ENCODE data around the gene IFRD2.
"Not testable (repeated sequence)": the region's sequence is repeated elsewhere in the genome, so short reads cannot be mapped to it uniquely, and the experiment has no call there.

IFRD2 gene

DNA sequence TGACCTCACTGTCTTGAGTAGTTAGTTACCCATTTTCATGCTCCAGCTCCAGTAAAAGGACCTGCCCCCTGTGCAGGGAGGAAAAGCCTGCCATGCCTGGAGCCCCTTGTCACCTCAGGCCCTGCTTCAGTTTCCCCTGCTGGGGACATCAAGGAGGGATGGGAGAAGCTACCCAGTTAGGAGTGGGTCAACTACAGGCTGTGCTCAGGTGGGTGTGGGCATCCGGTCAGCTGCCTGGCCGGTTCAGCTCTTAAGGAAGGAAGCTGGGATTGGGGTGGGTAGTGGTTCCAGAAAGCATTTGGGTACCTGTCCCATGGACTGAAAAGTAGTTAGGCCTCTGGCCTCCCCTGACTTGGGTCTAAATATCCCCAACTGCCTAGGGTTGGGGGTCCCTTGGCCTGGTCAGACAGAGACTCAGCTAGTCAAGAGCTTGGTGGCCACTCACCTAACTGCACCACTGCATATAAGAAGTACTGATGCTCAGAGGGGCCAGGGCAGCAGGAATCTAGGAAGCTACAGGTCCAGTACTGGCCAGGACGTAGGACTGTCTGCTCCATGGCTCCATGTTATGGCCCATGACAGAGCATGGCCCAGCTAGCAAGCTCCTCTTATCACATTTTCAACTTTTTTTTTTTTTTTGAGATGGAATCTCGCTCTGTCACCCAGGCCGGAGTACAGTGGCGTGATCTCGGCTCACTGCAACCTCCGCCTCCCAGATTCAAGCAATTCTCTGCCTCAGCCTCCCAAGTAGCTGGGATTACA, 12.8 kb downstream of the IFRD2 start:
- no peak for DNase-seq

DNA sequence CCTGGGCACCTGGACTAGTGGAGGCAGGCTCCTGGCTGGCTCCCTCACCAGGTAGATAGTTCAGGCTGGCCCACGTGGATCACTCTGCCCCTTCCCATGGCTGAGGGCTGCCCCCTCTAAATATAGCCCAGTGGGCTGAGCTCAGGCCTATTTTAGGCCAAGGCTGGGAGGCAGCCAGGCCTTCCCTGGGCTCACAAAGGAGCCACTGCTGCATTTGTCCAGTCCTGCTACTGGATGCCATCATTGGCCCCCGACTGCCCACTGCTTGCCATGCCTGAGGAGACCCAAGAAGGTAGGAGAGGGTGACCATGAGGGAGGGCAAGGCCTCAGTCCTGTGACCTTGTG, 13.4 kb downstream of the IFRD2 start, which contains the start of gene LSMEM2:
LSMEM2 (plus strand) TSS at position 208 of the 345 bp plus-strand sequence; CDS start at position 235, 27 bp downstream.
- DNase-seq: no peak

DNA sequence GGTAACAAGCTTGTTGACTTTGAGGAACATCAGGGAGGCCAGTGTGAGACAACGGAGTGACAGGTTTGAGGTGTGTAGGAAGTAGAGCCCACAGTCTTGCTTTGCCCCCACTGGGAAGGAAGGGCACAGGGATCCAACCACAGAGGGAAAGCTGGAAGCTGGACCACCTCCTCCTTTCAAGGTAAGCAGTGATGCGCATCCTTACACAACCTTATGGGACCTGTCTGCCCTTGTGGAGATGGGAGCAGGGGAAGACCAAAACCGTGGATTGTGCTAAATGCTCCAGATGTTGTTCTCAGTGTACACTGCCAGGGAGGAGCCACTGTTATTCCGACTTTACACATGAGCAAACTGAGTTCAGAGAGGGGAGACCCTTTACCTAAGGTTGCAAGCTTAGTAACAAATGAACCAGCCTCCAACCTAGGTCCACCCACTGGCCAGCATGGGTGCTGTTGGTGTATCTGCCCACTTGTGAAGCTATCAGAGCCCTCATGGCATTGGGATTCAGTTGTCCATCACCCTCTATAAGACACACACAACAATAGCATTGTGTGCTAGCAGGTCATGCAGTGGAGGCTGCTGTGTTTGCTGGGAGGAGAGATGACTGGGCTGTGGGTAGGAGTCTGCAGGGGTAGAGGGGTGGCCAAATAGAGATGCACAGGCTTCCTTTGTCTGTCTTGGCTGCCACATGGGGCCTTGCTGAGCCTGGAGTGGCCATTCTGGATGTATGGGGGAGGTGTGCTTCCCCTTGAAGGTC, 13.9 kb downstream of the IFRD2 start:
- no peak for DNase-seq

DNA sequence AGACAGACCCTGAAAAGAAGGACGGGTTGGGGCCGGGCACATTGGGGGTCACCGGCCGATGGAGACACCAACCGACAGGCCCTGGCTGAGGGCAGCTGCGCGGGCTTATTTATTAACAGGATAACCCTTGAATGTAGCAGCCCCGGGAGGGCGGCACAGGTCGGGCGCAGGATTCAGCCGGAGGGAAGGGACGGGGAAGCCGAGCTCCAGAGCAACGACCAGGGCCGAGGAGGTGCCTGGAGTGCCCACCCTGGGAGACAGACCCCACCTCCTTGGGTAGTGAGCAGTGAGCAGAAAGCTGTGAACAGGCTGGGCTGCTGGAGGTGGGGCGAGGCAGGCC, 15.5 kb downstream of the IFRD2 start:
- DNase-seq: no peak

DNA sequence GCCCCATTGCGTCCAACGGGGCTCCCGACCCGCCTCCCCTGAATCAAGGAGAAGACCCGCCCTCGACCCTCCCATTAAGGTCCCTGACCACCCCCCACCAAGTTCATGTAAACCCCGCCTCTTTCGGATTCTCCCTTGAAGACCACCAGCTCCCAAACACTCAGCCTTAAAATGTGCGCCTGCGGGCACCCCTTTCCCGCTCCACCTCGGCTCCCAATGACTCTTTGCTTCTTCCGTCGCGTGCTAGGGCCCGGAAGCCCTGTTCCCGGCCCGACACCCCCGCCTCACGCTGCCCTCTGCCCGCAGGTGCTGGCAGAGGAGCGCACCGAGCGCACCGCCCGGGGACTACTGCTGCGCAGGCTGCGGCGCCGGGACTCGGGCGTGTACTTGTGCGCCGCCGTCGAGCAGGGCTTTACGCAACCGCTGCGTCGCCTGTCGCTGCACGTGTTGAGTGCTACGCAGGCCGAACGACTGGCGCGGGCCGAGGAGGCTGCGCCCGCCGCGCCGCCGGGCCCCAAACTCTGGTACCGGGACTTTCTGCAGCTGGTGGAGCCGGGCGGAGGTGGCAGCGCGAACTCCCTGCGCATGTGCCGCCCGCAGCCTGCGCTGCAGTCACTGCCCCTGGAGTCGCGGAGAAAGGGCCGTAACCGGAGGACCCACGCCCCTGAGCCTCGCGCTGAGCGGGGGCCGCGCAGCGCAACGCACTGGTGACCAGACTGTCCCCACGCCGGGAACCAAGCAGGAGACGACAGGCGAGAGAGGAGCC, 16.1 kb downstream of the IFRD2 start:
- no peak for DNase-seq

DNA sequence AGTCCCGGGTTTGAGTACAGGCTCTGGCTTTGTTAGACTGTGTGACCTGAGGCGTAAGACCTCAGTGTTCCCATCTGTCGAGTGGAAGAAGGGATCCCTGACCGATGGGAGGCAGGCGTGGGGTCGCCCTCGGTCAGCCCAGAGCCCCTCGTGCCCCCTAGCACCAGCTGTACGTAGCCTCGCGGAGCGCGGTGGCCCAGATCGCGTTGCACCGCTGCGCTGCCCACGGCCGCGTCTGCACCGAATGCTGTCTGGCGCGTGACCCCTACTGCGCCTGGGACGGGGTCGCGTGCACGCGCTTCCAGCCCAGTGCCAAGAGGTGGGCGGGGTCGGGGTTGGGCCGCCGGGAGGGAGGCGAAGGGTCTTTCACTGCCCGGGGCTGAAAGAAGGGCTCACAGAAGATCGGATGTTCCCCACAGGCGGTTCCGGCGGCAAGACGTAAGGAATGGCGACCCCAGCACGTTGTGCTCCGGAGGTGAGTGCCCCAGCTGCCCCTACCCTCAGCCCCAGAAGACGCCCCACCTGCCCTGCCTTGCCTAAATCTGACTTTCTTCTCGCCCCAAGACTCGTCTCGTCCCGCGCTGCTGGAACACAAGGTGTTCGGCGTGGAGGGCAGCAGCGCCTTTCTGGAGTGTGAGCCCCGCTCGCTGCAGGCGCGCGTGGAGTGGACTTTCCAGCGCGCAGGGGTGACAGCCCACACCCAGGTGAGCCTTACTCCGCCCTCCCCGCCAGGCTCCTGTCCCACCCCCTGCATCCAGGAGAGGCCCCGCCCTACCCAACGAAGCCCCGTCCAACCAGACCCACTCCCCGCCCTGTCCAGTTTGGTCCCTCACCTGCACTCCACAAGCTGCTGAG, 16.9 kb downstream of the IFRD2 start:
- no peak for DNase-seq

DNA sequence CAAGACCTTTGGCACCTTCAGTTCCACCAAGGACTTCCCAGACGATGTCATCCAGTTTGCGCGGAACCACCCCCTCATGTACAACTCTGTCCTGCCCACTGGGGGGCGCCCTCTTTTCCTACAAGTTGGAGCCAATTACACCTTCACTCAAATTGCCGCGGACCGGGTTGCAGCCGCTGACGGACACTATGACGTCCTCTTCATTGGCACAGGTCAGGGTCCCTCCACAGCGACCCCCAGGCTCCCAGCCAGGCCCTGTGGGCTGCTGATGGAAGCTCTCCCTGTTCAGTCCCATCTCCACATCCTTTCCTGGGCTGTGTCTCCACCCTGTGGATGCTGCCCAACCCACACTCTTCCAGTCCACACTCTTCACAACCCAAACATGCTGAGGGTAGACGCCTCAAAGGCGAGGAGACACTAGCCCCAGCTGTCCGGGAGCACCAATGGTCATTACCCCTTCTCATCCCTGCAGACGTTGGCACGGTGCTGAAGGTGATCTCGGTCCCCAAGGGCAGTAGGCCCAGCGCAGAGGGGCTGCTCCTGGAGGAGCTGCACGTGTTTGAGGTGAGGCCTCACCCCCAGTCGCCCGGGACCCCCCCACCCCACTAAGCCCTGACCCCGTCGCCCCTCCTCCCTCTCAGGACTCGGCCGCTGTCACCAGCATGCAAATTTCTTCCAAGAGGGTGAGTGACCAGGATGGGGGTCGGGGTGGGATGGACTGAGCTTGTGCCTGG, 17.7 kb downstream of the IFRD2 start:
- no peak for DNase-seq

DNA sequence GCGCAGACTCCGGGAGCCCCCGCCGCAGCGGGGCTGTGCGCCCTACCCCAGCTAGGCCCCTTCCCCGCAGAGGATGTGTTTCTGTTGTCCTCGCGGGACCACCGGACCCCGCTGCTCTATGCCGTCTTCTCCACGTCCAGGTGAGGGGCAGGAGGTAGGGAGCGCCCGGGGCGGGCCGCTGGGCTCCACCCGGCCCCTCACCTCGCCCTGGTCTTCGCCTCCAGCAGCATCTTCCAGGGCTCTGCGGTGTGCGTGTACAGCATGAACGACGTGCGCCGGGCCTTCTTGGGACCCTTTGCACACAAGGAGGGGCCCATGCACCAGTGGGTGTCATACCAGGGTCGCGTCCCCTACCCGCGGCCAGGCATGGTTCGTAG, 18.6 kb downstream of the IFRD2 start:
- no peak for DNase-seq

DNA sequence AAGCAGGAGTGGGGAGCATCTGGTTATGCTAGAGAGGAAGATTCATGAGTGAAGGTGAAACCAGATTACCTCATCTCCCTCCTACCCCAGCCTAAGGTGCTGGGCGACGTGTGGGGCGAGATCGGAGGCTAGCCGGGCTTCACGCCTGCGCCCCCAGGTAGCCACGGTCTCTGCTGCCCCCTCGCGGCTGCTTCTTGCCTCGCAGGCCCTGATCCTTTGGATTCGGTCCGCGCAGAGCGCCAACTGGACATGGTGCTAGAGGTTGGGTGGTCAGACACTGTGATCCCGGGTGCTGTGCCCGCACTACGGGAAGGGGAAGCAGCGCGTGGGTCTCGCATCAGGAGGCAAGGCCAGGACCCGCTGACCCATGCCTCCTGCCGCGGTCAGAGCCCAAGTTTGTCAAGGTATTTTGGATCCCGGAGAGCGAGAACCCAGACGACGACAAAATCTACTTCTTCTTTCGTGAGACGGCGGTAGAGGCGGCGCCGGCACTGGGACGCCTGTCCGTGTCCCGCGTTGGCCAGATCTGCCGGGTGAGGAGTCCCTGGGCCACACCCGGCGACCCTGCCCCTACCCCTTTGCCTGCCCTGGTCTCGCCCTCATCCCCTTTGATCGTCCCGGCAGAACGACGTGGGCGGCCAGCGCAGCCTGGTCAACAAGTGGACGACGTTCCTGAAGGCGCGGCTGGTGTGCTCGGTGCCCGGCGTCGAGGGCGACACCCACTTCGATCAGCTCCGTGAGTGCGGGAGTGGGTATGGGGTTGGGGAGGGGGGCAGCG, 19.1 kb downstream of the IFRD2 start:
- peak; percentile 18 for DNase-seq

DNA sequence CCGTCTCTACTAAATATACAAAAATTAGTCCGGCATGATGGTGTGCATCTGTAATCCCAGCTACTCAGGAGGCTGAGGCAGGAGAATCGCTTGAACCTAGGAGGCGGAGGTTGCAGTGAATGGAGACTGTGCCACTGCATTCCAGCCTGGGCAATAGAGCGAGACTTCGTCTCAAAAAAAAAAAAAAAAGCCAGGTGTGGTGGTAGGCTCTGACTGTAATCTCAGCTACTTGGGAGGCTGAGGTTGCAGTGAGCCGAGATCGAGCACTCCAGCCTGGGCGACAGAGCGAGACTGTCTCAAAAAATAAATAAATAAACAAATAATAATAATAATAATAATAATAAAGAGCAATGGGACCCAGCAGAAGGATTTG, 19.7 kb downstream of the IFRD2 start:
- DNase-seq: not testable (repeated sequence)

DNA sequence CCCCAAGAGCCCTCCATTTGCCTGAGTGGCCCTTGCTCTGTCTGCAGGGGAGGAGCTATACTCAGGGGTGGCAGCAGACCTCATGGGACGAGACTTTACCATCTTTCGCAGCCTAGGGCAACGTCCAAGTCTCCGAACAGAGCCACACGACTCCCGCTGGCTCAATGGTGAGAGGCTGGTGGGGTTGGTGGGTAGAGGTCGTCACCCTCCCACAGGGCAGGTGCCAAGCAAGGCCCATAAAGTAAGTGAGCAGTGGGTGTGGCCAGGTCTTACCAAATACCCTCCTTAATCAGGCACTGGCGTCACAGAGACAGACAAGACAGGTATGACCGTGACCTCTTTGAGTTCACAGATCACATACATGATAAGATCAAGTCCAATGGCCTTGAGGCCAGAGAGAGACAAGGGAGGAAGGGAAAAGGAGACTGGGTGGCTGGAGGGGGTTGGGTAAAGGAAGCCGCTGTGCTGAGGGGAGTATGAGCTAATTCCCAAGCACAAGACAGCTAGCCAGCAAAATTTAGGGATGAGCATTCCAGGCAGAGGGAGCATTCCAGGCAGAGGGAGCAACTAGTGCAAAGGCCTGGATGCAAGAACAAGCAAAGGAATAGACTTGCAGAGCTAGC, 20.8 kb downstream of the IFRD2 start:
- no peak for DNase-seq

DNA sequence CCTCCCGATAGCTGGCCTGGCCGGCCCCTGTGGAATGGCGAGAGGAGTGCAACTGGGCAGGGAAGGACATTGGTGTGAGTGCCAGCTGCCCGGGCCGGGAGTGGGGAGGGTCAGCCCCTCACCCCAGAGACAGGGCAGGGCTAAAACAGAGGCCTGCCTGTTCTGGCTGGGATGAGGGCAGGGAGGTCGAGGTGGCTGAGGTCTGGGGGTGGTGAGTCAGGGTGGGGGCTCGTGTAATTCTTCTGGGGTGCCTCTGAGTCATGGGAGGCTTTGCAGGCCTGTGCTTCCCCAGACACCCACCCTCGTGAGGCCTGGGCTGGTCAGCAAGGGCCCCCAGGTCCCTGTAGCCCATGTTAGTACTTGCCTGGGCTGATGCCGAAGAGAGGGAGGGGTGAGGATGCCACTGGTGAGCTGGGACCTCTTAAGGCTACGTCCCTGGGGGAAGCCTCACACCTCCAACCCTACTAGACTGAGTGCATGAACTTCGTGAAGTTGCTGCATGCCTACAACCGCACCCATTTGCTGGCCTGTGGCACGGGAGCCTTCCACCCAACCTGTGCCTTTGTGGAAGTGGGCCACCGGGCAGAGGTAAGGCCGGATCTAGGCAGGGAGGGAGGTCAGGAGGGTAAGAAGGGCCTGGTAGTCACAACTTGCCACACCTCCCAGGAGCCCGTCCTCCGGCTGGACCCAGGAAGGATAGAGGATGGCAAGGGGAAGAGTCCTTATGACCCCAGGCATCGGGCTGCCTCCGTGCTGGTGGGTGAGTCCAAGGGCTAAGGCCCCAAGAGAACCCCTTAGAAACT, 21.6 kb downstream of the IFRD2 start:
- no peak for DNase-seq

DNA sequence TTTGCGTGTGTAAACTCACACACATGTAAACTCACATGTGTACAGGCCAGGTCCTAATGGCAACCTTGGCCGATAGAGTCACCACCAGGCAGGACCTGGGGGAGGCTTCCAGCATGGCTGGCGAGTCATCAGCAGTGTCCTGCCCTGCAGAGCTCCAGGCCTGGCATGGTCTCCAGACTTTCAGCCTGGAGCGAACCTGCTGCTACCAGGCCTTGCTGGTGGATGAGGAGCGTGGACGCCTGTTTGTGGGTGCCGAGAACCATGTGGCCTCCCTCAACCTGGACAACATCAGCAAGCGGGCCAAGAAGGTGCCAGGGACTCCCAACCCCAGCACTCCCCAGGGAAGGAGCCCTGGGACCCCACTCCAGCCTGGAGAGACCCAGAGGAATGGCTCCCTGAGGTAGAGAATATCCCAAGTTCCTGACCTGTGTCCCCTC, 22.2 kb downstream of the IFRD2 start:
- peak; percentile 53 for DNase-seq

DNA sequence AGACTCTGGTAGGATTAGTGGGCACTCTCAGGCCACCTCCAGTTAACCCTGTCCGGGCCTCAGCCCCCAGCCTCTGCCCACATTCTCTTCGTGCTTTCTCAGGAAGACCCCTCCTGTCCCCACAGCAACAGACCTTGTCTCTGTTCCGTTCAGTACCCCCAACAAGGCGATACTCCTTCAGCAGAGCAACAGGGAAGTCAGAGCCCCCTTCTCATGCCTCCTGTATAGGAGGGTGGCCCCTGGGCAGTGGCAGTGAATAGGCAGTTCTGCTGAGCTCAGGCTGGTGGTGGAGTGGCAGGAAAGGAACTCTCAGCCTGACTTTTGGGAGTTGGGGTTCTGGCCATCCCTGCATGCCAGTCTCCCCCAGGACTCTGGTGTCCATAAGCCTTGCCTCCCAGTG, 22.8 kb downstream of the IFRD2 start:
- no peak for DNase-seq

DNA sequence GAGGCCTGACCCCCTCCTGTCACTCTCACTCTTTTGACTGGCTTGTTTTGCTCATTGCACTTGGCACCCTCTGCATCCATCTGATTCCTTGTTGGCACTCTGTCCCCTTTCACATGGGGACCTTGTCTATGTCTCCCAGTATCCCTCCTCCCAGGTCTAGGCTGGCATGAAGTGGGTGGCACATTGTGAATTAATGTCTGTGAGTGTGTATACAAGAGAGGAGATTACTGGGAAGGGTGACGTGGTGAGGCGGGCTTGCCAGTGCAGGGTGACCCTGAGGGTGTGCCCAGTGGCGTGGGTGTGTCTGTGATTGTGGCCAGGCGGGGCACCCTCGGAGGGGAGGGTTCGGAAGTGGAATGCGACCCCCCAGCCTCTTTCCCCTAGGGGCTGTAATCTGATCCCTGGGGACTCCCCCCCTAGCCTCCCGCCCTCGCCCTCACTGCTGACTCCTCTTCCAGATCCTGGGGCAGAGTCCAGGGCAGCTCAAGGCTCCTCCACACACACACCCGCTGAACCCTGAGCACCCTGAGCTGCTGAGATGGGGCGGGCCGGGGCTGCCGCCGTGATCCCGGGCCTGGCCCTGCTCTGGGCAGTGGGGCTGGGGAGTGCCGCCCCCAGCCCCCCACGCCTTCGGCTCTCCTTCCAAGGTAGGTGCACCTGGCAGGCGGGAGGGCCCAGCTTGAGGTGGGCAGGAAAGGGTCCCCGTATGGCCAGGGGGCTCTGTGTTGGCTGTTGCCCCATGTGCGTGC, 23.4 kb downstream of the IFRD2 start, which contains the start of gene SEMA3B:
SEMA3B (plus strand) TSS at position 445 of the 749 bp plus-strand sequence; CDS start at position 539, 94 bp downstream.
- peak; percentile 39 for DNase-seq

DNA sequence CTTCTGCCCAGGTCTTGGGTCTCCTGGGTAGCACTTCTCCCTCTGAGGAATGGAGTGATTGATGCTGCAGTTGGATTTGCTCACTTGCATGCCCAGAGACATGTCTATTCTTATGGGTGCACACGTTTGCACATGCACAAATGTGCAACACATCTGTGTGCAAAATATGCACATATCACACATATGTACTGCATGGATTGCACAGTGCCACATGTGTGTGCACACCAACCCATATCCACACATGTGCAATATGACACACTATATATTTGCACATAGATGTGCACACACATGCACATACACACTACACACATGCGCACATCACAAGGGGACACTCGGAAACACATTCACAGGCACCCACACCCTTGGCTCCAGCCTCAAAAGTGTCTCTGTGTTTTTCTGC, 24.0 kb downstream of the IFRD2 start:
- no peak for DNase-seq

DNA sequence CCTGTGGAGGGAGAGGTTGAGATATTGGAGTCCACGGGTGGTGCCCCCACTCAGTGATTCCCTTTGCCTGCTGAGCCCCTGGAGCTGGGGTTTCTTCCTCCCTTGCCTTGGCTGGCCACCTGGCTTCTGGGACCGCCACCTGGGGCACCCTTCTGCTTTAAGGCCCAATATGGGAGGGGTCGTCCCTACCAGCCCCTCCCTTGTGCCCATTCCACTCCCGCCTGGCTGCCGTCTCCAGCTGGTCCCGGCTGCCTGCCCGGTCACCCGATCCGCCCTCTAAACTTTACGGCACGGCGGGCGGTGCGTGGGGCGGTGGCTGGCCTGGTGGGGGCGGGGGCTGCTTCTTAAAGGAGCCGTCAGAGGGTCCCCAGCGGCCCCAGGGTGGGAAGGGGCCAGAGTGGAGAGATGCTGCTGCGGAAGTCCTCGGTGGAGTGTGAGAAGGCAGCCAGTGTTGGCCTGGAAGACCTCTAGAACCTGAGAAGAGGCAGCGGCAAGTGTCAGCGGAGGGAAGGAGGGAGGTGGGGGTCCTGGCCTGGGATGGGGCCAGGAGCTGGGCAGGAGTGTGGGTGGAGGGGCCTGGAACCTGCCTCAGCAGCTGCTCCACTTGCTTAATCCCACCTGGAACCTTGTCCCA, 24.8 kb downstream of the IFRD2 start:
- no peak for DNase-seq

DNA sequence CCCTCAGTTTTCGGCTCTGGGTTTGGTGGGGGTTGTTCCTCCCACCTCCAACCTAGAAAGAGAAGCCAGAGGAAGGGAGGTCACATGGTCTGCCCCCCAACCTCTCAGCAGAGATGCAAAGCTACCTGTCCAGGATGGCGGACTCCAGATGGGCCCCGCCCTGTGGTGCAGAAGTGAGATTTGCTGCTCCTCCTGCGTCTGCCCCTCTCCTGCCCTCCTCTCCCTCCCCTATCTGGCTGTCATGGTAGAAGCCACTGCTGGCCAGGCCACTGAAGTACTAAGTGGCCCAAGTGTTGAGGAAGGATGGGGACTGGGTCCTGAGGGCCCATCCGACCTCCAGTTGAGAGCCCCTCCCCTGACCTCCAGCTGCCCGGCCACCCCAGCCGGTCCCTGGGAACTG, 25.4 kb downstream of the IFRD2 start:
- no peak for DNase-seq

DNA sequence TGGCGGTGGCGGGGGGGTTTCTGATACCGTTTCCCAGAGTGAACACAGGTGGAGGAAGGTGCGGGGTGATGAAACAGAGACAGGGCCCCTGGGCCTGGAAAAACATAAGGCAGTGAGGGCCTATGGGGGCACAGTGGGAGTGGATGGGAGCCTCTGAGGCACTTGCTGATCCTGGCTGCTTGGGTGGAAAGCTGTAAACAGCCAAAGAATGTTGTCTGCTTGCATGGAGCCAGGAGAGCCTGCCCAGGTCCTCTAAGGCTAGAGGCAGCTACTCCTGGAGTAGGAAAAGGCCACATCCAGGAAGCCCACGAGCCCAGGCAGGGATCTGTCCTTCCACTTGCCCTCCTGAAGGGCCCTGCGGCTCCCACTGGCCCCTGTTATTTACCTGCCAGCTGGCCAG, 26.2 kb downstream of the IFRD2 start:
- DNase-seq: no peak
